ENCODE results near the gene F10.

Gene F10

DNA sequence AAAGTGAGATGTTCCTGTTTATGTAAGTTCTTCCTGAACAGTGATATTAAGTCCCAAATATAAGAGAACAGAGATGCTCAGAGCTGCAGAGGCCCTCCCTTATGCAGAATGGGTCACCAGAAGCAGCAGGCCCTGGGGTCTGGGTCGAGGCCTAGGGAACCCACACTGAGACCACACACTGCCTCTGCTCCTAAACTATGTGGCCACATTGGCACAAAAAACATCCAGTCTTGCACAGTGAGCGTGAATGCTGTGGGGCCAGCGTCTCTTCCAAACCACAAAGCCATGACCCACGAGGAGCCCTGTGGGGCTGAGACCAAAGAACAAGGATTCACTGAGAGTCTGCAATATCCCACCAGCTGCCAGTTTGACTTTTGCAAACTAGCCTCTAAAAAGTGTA, 59.4 kb downstream of the F10 start:
- no peak for DNase-seq (ENCODE audit: low read depth)

DNA sequence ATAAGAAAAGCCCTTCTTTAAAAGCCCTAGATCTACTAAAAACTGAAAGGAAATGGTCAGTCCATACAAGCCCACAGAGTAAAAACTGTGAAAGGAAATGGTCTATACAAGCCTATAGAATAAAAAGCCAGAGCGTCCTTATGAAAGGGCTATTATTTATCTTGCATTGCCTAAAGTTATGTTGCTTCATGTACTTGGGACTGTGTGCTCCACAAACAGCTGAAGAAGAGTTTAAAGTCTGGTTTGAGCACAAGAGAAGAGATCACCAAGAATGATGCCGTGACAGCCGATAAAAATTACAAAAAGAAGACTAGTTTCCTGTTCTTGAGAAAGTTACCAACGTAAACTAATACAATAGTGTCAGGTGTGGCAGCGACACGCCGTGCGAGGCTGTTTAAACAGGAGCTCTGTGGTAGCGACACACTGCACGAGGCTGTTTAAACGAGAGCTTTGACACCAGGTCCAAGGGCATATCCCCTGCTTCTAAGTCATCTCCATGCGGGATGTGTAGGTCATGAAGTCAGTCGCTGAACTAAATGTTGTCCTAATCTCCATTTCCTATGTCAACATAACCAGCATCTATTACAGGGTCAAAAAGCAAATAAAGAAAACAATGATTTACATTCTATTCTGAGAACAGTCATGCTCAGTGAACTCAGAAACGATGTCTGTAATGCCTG, 61.0 kb downstream of the F10 start:
- H3K4me3 ChIP-seq (ENCODE audit: low read depth, low read length) = no peak overlapping the region
- no peak for DNase-seq (ENCODE audit: low read depth)

More for the DNA sequence above, 59.4 kb downstream of the F10 start:
- H3K4me3 ChIP-seq (ENCODE audit: low read depth, low read length) = no peak overlapping the region

DNA sequence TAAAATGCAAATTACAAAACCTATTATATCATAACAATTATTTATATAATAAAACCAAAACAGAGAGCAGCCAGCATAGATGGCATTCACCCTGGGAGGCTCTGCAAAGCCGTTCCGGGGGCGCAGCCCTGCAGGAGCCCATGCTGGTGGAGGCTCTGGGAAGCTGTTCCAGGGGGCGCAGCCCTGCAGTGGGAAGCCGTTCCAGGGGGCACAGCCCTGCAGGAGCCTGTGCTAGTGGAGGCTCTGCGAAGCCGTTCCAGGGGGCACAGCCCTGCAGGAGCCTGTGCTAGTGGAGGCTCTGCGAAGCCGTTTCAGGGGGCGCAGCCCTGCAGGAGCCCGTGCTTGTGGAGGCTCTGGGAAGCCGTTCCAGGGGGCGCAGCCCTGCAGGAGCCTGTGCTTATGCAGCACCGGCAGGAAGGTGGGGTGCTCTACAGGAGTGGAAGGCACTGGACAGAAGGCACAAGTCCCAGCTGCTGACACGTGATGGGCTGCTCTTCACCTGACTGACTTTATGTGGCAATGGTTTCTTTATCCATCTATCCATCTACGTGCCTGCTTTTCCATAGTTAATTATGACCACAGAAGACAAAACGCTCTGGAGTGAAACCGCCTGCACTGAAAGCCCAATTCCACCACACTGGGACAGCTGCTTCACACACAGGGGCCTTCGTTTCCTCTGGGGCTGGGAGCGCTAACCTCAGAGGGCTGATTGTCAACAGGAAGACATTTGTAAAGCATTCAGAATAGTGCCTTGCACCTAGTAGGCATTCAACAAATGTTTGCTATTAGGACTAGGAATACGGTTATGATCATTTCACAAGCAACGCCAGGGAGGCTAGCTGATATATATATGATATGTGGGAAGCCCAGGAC, 62.2 kb downstream of the F10 start:
- no peak overlapping the region for H3K4me3 ChIP-seq (ENCODE audit: low read depth, low read length)
- DNase-seq (ENCODE audit: low read depth) = no peak

- no peak overlapping the region for H3K4me3 ChIP-seq (ENCODE audit: low read depth, low read length)
Observed at GRCh38 chr13:113186061-113186900, 63.7 kb downstream of the F10 start.

GRCh38 chr13:113187263-113187669, 64.7 kb downstream of the F10 start:
- peak; percentile 98 for DNase-seq (ENCODE audit: low read depth)
- H3K4me3 ChIP-seq (ENCODE audit: low read depth, low read length) = peak overlapping the region; percentile 12

More at GRCh38 chr13:113186061-113186900, 63.7 kb downstream of the F10 start:
- no peak for DNase-seq (ENCODE audit: low read depth)

GRCh38 chr13:113187883-113188665, 65.5 kb downstream of the F10 start:
- DNase-seq (ENCODE audit: low read depth) = no peak
- H3K4me3 ChIP-seq (ENCODE audit: low read depth, low read length) = no peak overlapping the region

GRCh38 chr13:113190181-113190580, 67.6 kb downstream of the F10 start:
- no peak overlapping the region for H3K4me3 ChIP-seq (ENCODE audit: low read depth, low read length)
- DNase-seq (ENCODE audit: low read depth) = no peak

GRCh38 chr13:113192279-113192678, 69.7 kb downstream of the F10 start:
- DNase-seq (ENCODE audit: low read depth) = no peak
- no peak overlapping the region for H3K4me3 ChIP-seq (ENCODE audit: low read depth, low read length)

DNA sequence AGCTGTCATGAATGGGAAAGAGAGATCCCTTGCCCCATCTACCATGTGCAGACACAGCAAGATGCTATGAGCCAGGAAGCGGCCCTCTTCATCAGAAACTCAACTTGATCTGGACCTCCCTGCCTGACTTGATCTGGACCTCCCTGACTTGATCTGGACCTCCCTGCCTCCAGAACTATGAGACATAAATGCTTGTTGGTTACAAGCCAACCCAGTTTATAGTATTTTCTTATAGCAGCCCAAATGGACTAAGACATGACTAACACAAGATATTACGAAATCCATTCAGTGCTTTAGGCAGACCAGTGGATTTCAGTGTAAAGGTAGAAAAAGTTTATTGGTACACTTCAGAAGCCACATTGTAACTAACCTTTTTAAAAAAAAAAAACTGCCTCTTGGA, 70.3 kb downstream of the F10 start:
- no peak overlapping the region for H3K4me3 ChIP-seq (ENCODE audit: low read depth, low read length)
- peak; percentile 72 for DNase-seq (ENCODE audit: low read depth)

DNA sequence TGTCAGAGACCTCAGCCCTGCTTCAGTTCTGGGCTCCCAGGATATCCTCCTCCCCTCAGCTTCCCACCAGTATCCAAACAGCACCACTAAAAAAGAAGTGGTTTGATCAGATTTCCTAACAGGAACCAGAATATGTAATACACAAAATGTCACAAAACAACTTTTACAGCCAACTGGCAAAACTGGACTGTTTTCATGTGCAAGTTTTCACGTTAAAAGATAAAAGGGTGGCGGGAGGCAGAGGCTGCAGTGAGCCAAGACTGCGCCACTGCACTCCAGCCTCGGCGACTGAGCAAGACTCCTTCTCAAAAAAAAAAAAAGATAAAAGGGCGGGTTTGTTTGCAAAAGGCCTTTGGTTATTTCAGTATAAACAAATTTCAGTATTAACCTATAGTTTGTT, 72.8 kb downstream of the F10 start:
- DNase-seq (ENCODE audit: low read depth) = no peak
- no peak overlapping the region for H3K4me3 ChIP-seq (ENCODE audit: low read depth, low read length)

GRCh38 chr13:113196970-113197737, 74.6 kb downstream of the F10 start:
- DNase-seq (ENCODE audit: low read depth) = no peak
- H3K4me3 ChIP-seq (ENCODE audit: low read depth, low read length) = no peak overlapping the region
